Lung (tissue), 12 donors: ENCODE results near the gene NCK1. TPM values are rescaled to one million over a fixed set of nuclear protein-coding genes. Genes with fewer than 3 reads are reported as not detected.
"Not testable (repeated sequence)": the region's sequence is repeated elsewhere in the genome, so short reads cannot be mapped to it uniquely, and the experiment has no call there.

Experiments used
- ATAC-seq: fragments of 200-7000 bp; cut with Tn5 transposase; one replicate; pipeline ENCODE4 v1.9.1; 2020; ENCODE audit warnings: moderate number of reproducible peaks; ENCODE audit not compliant: insufficient read depth, low FRiP score
- DNase-seq, 3 donors: peaks; one replicate each; pipeline ENCODE4 v3.0.0-alpha.2; 2013 to 2017
- H3K27ac ChIP-seq, 2 donors: one replicate each; pipeline ENCODE4 v1.5.1; 2013; ENCODE audit warnings: mild to moderate bottlenecking in 2 of 2, moderate library complexity in 2 of 2, control low read depth in 1 of 2, inconsistent platforms in 1 of 2, low read depth in 1 of 2, low read length in 1 of 2
- H3K27me3 ChIP-seq, 3 donors: one replicate each; pipeline ENCODE4 v1.5.1; 2013; ENCODE audit warnings: low read length in 2 of 3; ENCODE audit not compliant: control insufficient read depth in 3 of 3, insufficient read depth in 3 of 3
- H3K36me3 ChIP-seq, 4 donors: one replicate each; pipeline ENCODE4 v1.5.1; 2013; ENCODE audit warnings: low read length in 4 of 4, mild to moderate bottlenecking in 1 of 4, moderate library complexity in 1 of 4; ENCODE audit not compliant: control insufficient read depth in 4 of 4, insufficient read depth in 4 of 4
- H3K4me1 ChIP-seq, 5 donors: one replicate each; pipeline ENCODE4 v1.5.1; 2013; ENCODE audit warnings: low read length in 5 of 5, mild to moderate bottlenecking in 2 of 5, moderate library complexity in 1 of 5; ENCODE audit not compliant: control insufficient read depth in 5 of 5, insufficient read depth in 5 of 5
- H3K4me3 ChIP-seq: one replicate; pipeline ENCODE4 v1.5.1; 2013; ENCODE audit warnings: mild to moderate bottlenecking, control low read depth, moderate library complexity
- H3K9ac ChIP-seq, 2 donors: one replicate each; pipeline ENCODE4 v1.5.1; 2013; ENCODE audit warnings: low read length in 2 of 2, control low read depth in 1 of 2; ENCODE audit not compliant: insufficient read depth in 1 of 2
- H3K9me3 ChIP-seq, 4 donors: one replicate each; pipeline ENCODE4 v1.5.1; 2013; ENCODE audit warnings: low read length in 3 of 4, mild to moderate bottlenecking in 1 of 4, moderate library complexity in 1 of 4; ENCODE audit not compliant: control insufficient read depth in 4 of 4, insufficient read depth in 3 of 4
- WGBS, 2 donors: extraction: QIAGEN DNeasy Blood & Tissue Kit; methylation state at CpG; one replicate each; pipeline ENCODE4 v1.1.7; 2013; 5-methylcytosine and 5-hydroxymethylcytosine counted together
- polyA plus RNA-seq, 2 donors: library from polyadenylated mRNA; stranded (reverse); fragments of 200-250 nt; gene quantifications; one replicate each; pipeline ENCODE4 v1.2.1, GENCODE V29; 2013
- total RNA-seq, 2 donors: library from RNA; depleted of rRNA in 1 of 2; stranded (reverse); fragments of >200 nt in 1 of 2; gene quantifications; one replicate each; pipeline ENCODE4 v1.2.1, GENCODE V29; 2014 to 2021
- TF ChIP-seq, protein P1 (sequence below): IDR thresholded peaks from 2 replicates; pipeline ENCODE4 v1.5.1; 2012; ENCODE audit warnings: mild to moderate bottlenecking; ENCODE audit errors: control extremely low read depth, extremely low read depth
- donor health status: control.
- donor health status: control.
- donor health status: Bipolar disorder and iron deficiency.
- donor health status: healthy.
- donor health status: DM: yes; HTN: yes; CAD: no.

Gene NCK1
- total and polyA plus RNA-seq, 4 donors = 11.3 to 68.0 (median 30.2) TPM

DNA sequence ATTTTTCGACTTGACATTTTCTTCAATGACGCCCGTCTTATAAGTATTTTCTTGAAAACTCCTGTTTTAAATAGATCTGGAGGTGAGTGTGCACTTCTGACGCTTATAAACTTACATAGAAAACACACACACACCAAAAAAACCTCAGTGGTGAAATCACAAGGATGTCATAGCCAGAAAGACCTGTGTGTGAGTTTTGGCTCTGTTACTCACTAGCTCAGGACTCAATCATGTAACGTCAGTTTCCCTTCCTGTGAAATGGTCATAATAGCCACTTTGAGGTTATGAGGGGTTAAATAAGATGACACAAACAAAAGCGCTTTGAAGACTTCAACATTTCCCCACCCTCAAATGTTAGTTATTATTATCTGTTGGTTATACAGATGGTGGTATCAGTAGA, 97.6 kb downstream of the NCK1 start:
- Histone ChIP-seq H3K36me3 (no peaks in the 10 kb centered on the region), H3K27me3 (no peaks in the 10 kb centered on the region), H3K27ac (no peak overlapping the region), H3K4me1 (peaks cover 0 to 3% (median 0%) of the 10 kb centered on the region in 5 donors), H3K9me3 (no peaks in the 10 kb centered on the region), H3K9ac (no peak overlapping the region), H3K4me3 (no peak overlapping the region)
- ATAC-seq = no peak
- WGBS, 2 donors = 95 to 96% methylated on average over 6 of the region's 6 CpGs
- DNase-seq = no peak
- TF ChIP-seq, protein P1, sequence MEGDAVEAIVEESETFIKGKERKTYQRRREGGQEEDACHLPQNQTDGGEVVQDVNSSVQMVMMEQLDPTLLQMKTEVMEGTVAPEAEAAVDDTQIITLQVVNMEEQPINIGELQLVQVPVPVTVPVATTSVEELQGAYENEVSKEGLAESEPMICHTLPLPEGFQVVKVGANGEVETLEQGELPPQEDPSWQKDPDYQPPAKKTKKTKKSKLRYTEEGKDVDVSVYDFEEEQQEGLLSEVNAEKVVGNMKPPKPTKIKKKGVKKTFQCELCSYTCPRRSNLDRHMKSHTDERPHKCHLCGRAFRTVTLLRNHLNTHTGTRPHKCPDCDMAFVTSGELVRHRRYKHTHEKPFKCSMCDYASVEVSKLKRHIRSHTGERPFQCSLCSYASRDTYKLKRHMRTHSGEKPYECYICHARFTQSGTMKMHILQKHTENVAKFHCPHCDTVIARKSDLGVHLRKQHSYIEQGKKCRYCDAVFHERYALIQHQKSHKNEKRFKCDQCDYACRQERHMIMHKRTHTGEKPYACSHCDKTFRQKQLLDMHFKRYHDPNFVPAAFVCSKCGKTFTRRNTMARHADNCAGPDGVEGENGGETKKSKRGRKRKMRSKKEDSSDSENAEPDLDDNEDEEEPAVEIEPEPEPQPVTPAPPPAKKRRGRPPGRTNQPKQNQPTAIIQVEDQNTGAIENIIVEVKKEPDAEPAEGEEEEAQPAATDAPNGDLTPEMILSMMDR = no peak

DNA sequence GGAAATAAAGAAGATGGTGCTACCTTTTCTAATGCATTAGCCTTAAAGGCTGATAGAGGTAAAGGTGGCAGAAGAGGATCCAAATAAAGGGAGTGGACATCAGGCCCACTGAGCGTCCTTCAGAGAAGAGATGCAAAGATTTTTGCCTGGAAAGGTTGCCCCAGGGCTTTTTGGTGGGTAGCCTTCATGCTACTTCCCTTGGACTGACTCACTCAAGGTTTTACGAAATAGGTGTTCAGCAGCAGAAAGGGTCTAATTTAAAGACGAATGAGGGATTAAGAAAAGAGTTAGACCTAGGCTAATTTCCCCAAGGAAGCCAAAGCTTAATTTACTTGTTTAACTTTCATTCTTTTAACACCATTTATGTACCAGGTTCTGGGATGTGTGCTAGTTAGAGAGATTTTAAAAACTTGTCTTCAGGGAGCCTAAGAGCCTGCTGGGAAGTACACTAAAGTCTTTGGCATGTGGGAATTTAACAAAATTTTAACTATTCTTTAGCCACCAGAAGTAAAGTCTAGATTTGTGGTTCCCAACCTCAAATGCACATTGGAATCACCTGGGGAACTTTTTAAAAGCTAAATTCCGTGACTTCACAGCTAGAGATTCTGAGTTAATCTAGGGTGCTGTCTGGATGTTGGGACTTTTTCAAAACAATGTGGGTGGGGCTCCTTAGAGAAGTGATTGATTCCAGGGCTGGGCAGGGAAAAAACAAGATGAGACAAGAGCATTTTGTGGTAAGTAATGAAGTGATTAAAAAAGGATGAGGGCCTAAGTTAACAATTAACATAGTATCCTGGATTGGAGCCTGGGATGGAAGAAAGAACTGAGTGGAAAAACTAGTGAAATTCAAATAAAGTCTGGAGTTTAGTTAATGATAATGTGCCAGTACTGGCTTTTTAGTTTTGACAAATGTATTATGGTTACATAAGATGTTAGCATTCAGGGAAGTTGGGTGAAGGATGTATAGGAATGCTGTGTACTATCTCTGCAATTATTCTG, 99.1 kb downstream of the NCK1 start:
- no peak overlapping the region for H3K4me3 ChIP-seq
- H3K9ac ChIP-seq = no peak overlapping the region
- DNase-seq = no peak
- no peaks in the 10 kb centered on the region for H3K9me3 ChIP-seq
- H3K27me3 ChIP-seq = no peaks in the 10 kb centered on the region
- TF ChIP-seq, protein P1 = no peak
- 84 to 85% methylated on average over 4 of the region's 4 CpGs for WGBS, 2 donors
- ATAC-seq = no peak
- no peaks in the 10 kb centered on the region for H3K36me3 ChIP-seq
- H3K27ac ChIP-seq = no peak overlapping the region
- H3K4me1 ChIP-seq = no peaks in the 10 kb centered on the region

- ATAC-seq = no peak
- H3K36me3 ChIP-seq = no peaks in the 10 kb centered on the region
- no peaks in the 10 kb centered on the region for H3K9me3 ChIP-seq
- no peaks in the 10 kb centered on the region for H3K27me3 ChIP-seq
- WGBS, 2 donors = 69 to 85% methylated on average over 1 of the region's 1 CpG
- H3K4me3 ChIP-seq = no peak overlapping the region
- H3K9ac ChIP-seq = no peak overlapping the region
- no peak overlapping the region for H3K27ac ChIP-seq
- DNase-seq = no peak
- no peaks in the 10 kb centered on the region for H3K4me1 ChIP-seq
- TF ChIP-seq, protein P1 = no peak
These were observed 100.9 kb downstream of the NCK1 start for GRCh38 chr3:136962927-136963326.

GRCh38 chr3:136969539-136969938, 107.5 kb downstream of the NCK1 start:
- not testable (repeated sequence) for H3K9me3 ChIP-seq, H3K9ac ChIP-seq, H3K4me3 ChIP-seq, H3K36me3 ChIP-seq, H3K4me1 ChIP-seq, H3K27me3 ChIP-seq, ATAC-seq, H3K27ac ChIP-seq, DNase-seq
- 95 to 100% methylated on average over 6 of the region's 14 CpGs for WGBS, 2 donors
